NCI-H446 (cell line): ENCODE measurements around the gene CSRP1.
A peak's percentile ranks its signal among the peaks of the same experiment; 100 is the strongest.
"Not testable (repeated sequence)": the region's sequence is repeated elsewhere in the genome, so short reads cannot be mapped to it uniquely, and the experiment has no call there.

Source experiments
- DNase-seq, 2 experiments: peaks; one replicate each; lab custom pipeline; 2025; lab: John Stamatoyannopoulos, UW

Gene CSRP1

DNA sequence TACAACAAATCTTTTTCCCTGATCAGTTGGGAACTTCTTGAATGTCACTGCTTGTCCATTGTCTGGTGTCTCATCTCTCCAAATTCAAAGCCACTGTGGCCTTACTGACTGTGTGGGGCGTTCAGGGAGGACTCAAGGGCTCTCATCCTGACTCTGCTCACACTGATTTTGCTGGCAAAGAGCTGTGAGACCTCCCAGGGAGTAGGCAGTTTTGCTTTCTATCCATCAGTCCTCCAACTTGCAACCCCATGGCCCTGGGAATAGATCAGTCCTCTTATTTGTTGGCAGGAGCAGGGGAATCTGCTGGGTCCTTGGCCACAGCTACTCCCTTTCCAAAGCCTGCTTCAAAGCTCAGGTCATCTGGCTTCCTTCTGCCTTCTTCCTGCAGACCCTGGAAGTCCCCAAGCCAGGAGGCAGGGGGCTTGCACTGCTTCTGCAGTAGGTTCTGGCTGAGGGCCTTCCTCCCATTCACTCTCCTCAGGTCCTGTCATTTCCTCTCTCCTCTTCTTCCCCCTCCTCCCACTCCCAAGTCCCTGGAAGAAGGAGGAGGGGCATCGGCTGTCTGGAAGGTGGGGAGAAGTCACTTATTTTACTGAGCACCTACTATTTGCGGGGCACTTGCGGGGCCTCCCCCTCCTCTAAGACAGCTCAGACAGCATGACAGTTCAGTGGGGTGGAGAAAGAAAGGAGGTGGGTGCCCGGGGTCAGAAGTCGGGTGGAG lies 31.1 kb upstream of the CSRP1 start:
- DNase-seq = peak in 1 of 2 experiments; percentile 35

GRCh38 chr1:201537467-201537866 lies 30.5 kb upstream of the CSRP1 start:
- no peak for DNase-seq

DNA sequence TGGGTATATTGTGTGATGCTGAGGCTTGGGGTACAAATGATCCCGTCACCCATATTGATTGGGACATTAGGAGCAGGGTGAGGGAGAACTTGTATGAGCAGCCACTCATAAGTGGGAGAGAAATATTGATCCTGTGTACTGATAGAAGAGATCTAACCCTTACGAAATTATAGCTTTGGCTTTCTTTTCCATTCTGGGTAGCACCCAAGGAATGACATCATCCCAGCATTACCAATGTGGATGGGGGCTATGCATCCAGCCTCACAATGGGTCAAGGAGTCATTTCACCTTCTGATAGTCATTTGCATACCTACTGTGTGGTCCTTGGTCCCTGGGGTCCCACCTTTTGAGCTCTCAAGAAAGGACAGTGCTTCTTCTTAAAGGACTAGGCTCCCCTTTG lies 30.1 kb upstream of the CSRP1 start:
- no peak for DNase-seq

DNA sequence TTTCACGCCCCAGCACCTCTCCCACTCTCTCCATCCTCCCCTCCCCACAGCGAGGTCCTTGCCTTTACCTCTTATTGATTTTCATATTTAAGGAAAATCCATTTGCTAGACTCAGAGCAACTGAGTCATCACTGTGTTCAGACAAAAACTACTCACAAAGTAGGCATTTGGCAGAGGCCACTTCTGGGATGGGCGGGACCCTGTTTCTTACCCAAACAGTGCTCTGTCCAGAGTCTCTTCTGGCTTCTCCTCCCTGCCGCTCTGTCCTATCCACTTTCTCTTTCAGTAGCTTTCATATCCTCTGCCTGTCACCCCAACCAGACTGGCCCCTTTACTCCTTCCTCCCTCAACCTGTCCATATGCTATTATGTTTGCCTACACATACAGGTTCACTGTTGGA lies 29.6 kb upstream of the CSRP1 start:
- no peak for DNase-seq

GRCh38 chr1:201535919-201536245 lies 29.0 kb upstream of the CSRP1 start:
- no peak for DNase-seq

DNA sequence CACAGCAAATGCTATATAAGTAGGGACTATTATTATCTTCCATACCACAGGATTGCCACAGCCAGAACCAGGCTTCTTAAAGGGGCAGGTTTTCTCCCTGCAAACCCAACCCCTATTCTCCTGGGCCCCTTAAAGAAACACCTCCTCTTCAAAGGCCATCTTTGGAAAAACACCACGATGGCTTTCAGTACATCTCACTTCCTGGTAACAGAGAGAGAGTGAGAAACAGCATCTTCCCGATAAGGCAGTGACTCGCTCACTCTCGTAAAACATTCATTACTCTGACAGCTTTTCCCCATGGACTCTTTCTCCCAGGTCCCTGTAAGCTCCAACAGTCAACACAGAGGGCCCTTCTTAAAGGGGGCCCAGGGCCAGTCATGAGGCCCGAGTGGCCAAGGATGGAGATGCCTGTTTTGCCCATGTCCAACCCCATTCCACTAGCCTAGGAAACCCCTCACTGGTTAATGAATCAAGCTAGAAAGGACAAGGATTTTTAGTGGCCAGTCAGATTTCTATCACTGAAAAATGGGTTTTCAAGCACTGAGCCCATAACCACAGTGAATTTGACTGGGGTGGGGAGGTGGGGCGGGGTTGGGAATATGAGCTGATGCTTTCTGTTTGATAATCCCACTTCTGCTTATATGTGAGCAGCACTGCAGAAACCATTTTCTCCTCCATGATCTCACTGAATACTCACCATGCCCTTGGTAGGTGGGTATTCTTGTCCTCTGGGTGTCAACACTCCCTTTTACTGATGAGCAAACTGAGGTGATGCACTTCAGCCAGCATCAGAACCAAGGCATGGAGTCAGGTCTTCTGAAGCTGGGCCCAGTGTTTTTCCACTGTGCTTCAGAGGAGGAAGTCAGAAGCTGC lies 28.4 kb upstream of the CSRP1 start:
- DNase-seq = no peak

DNA sequence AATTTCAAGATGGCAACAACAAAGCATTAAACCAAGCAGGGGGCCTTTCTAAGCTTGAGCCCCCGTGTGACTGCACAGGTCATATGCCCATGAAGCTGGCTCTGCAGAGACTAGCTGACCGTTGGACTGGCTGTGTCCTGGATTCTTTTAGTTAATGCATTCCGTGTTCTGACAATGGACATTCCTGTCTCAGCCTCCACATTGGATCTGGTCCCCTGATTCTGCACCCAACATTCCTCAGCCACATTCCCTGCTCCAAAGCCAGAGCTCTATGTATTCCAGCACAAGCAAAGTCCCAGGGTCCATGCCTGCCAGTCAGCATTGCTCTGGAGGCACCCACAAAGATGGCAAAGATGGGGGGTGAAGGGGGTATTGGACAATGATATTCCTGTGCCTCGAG lies 26.9 kb upstream of the CSRP1 start:
- no peak for DNase-seq

GRCh38 chr1:201531551-201532425 lies 24.9 kb upstream of the CSRP1 start:
- DNase-seq = no peak

GRCh38 chr1:201530741-201531531 lies 24.0 kb upstream of the CSRP1 start:
- peak; percentile 59 to 85 for DNase-seq

GRCh38 chr1:201528631-201529252 lies 21.8 kb upstream of the CSRP1 start:
- DNase-seq = no peak

DNA sequence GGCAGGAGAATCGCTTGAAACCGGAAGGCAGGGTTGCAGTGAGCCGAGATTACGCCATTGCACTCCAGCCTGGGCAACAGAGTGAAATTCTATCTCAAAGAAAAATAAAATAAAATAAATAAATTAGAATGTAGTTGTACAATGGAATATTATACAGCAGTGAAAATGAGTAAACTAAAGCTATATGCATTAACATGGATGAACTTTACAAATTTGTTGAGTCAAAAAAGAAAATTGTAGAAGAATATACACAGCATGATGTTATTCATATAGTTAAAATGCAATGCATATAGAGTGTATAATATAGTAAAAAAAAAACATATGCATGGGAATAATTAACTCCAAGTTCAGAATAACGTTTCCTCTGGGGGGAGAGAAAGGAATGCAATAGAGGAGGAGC lies 21.0 kb upstream of the CSRP1 start:
- DNase-seq = no peak

GRCh38 chr1:201525193-201525778 lies 18.4 kb upstream of the CSRP1 start:
- no peak for DNase-seq

- DNase-seq = not testable (repeated sequence)
These were observed 13.2 kb upstream of the CSRP1 start for GRCh38 chr1:201520046-201520575.

- no peak for DNase-seq
These were observed 11.1 kb upstream of the CSRP1 start for GRCh38 chr1:201518071-201518470.

DNA sequence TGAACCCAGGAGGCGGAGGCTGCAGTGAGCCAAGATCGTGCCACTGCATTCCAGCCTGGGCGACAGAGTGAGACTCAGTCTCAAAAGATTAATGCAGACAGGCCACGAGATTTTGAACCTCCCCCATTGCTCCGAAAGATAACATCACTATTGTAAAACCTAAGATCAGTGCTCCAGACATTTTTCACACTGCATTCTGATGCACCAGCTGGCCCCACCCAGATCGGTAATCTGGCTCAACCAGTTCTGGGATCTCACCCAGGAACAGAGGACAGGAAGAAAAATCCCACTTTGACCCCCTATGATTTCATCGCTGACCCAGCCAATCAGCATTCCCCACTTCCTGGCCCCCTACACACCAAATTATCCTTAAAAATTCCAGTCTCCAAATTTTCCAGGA lies 10.7 kb upstream of the CSRP1 start:
- no peak for DNase-seq

- DNase-seq = no peak
These were observed 9.7 kb upstream of the CSRP1 start for GRCh38 chr1:201516511-201517127.

DNA sequence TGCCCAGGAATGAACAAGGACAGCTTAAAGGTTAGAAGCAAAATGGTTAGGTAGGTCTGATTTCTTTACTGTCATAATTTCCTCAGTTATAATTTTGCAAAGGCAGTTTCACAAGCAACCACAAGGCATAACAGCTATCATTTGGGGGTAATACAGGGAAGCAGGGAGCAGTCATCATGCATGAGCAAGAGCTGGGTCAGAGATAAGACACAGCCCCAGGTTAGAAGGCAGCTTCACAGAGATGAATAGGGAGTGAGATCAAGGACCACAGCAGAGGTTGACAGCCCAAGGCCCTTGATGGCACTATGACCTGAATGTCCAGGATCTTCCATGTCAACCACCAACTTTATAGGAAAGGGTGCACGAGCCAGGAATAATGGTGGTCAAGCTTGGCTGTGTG lies 9.0 kb upstream of the CSRP1 start:
- no peak for DNase-seq

DNA sequence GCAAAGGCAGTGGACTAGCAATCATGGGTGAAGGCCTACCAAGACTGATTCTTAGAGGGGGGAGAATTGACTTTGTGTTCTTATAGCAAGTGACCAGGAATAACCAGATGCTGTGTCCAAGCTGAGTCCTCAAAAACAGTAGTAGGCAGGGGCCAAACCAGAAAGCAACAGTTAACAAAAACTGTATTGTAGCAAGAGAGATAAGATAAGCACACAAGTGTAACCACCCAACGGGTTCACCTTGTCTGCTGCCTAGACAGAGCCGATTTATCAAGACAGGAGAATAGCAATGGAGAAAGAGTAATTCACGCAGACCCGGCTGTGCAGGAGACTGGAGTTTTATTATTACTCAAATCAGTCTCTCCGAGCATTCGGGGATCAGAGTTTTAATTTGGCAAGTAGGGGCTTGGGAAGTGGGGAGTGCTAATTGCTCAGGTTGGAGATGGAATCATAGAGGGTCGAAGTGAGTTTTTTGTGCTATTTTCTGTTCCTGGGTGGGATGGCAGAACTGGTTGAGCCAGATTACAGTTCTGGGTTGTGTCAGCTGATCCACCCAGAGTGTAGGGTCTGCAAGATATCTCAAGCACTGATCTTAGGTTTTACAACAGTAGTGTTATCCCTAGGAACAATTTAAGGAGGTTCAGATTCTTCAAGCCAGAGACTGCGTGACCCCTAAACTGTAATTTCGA lies 8.3 kb upstream of the CSRP1 start:
- no peak for DNase-seq

- DNase-seq = no peak
These were observed 7.5 kb upstream of the CSRP1 start for GRCh38 chr1:201514466-201514865.
